Stimulated activated CD8-positive, alpha-beta memory T cell treated with anti-CD3 and anti-CD28 coated beads, Interleukin-12 subunit alpha, Interleukin-12 subunit beta, amount 100 ng/mL, for 4 hours (primary cell): ENCODE measurements around the gene SYVN1.
A peak's percentile ranks its signal among the peaks of the same experiment; 100 is the strongest.

Source experiments
- DNase-seq: peaks from one replicate; pipeline ENCODE4 v3.0.0-alpha.2; 2020; ENCODE audit warnings: low read depth

Gene SYVN1

GRCh38 chr11:65112546-65113360 is 21.6 kb downstream of the SYVN1 start:
- DNase-seq = peak; percentile 63

- DNase-seq = peak; percentile 82
These were observed 22.4 kb downstream of the SYVN1 start, which contains the start of gene TM7SF2 for GRCh38 chr11:65111744-65112545. Gene TM7SF2, plus strand, starts transcription at chr11:65111872. Its CDS starts 144 bp downstream, at chr11:65112016.

GRCh38 chr11:65111159-65111743 is 23.1 kb downstream of the SYVN1 start:
- DNase-seq = no peak

- DNase-seq = peak; percentile 85
These were observed 23.9 kb downstream of the SYVN1 start for GRCh38 chr11:65110354-65110861.

- DNase-seq = no peak
These were observed 24.8 kb downstream of the SYVN1 start for GRCh38 chr11:65109231-65110198.

GRCh38 chr11:65108469-65109123 is 25.7 kb downstream of the SYVN1 start:
- DNase-seq = no peak

GRCh38 chr11:65107751-65108468 is 26.4 kb downstream of the SYVN1 start:
- DNase-seq = no peak

GRCh38 chr11:65107078-65107477 is 27.2 kb downstream of the SYVN1 start:
- DNase-seq = no peak

- no peak for DNase-seq
These were observed 29.7 kb downstream of the SYVN1 start for GRCh38 chr11:65104628-65105027.

GRCh38 chr11:65103476-65103875 is 30.8 kb downstream of the SYVN1 start:
- DNase-seq = no peak

- no peak for DNase-seq
These were observed 31.9 kb downstream of the SYVN1 start for GRCh38 chr11:65102142-65103095.

GRCh38 chr11:65100674-65101350 is 33.5 kb downstream of the SYVN1 start:
- DNase-seq = no peak

- no peak for DNase-seq
These were observed 37.4 kb downstream of the SYVN1 start for GRCh38 chr11:65096926-65097325.

GRCh38 chr11:65095974-65096806 is 38.1 kb downstream of the SYVN1 start, which contains the start of gene VPS51:
Gene VPS51, plus strand, starts transcription at chr11:65096214. Its CDS starts 37 bp downstream, at chr11:65096251.
- DNase-seq = peak; percentile 67

GRCh38 chr11:65095427-65095826 is 38.9 kb downstream of the SYVN1 start:
- DNase-seq = no peak

- DNase-seq = no peak
These were observed 43.7 kb downstream of the SYVN1 start for GRCh38 chr11:65090628-65091027.

GRCh38 chr11:65089621-65090020 is 44.7 kb downstream of the SYVN1 start:
- no peak for DNase-seq
